T-cell (primary cell): ENCODE data around the gene CENPX. TPM values are rescaled to one million over a fixed set of nuclear protein-coding genes. Genes with fewer than 3 reads are reported as not detected.

Experiments
- ATAC-seq, 4 experiments: fragments of 200-7000 bp in 3 of 4; fragments of 150-1000 bp in 1 of 4; cut with Tn5 transposase; replicated peaks in 1 of 4; 1 replicate in 3 of 4; 2 replicates in 1 of 4; pipeline ENCODE4 v1.10.0; 2021; ENCODE audit warnings: moderate library complexity in 3 of 4, mild to moderate bottlenecking in 2 of 4, moderate number of reproducible peaks in 1 of 4
- CTCF ChIA-PET, 2 donors: fragments of 300-600 bp; sonication (Branson Sonifier 250); formaldehyde crosslinking; loops; one replicate each; lab custom pipeline; 2022; ENCODE audit warnings: antibody characterized with exemption in 2 of 2; lab: Charles Lee
- POLR2A ChIA-PET, 2 donors: fragments of 300-600 bp; sonication (Branson Sonifier 250); formaldehyde crosslinking; loops; one replicate each; lab custom pipeline; 2022; ENCODE audit warnings: antibody characterized with exemption in 2 of 2; lab: Charles Lee
- DNase-seq, 35 experiments: peaks; one replicate each; pipeline versions ENCODE4 v3.0.0 to v3.0.0-alpha.2; 2013 to 2023
- H3K27ac ChIP-seq: one replicate; pipeline ENCODE4 v1.5.1; 2013; ENCODE audit warnings: low read length
- H3K27me3 ChIP-seq, 2 experiments: replicated peaks in 1 of 2; 1 replicate in 1 of 2; 2 replicates in 1 of 2; pipeline versions ENCODE4 v1.6.1 to v1.7.0; 2013; ENCODE audit warnings: low read length in 1 of 2, mixed read lengths in 1 of 2; ENCODE audit not compliant: control insufficient read depth in 2 of 2, insufficient read depth in 2 of 2; ENCODE audit errors: extremely low read depth in 1 of 2
- H3K36me3 ChIP-seq, 2 donors: 1 replicate in 1 of 2; 2 replicates in 1 of 2; pipeline versions ENCODE4 v1.6.1 to v1.7.0; 2013; ENCODE audit warnings: low read length in 1 of 2; ENCODE audit not compliant: control insufficient read depth in 2 of 2, insufficient read depth in 1 of 2; ENCODE audit errors: extremely low read depth in 1 of 2
- H3K4me1 ChIP-seq, 2 experiments: 1 replicate in 1 of 2; 2 replicates in 1 of 2; pipeline versions ENCODE4 v1.6.1 to v1.7.0; 2013; ENCODE audit warnings: low read length in 2 of 2, mixed read lengths in 1 of 2; ENCODE audit not compliant: insufficient read depth in 2 of 2, control insufficient read depth in 1 of 2; ENCODE audit errors: extremely low read depth in 1 of 2
- H3K4me3 ChIP-seq, 2 donors: 1 replicate in 1 of 2; 2 replicates in 1 of 2; pipeline versions ENCODE4 v1.5.1 to v1.7.0; 2013; ENCODE audit warnings: mild to moderate bottlenecking in 2 of 2, low read length in 1 of 2, moderate library complexity in 1 of 2; ENCODE audit not compliant: control insufficient read depth in 1 of 2; ENCODE audit errors: extremely low read depth in 1 of 2
- H3K9me3 ChIP-seq: 2 replicates; pipeline ENCODE4 v1.7.0; 2013
- H3K27ac Mint-ChIP-seq, 2 donors: one replicate each; pipeline ENCODE4 v1.8.0; 2020 to 2021; ENCODE audit warnings: mild to moderate bottlenecking in 2 of 2, mixed read lengths in 2 of 2
- H3K27me3 Mint-ChIP-seq, 2 donors: one replicate each; pipeline ENCODE4 v1.8.0; 2021 to 2022; ENCODE audit warnings: mixed read lengths in 2 of 2
- H3K36me3 Mint-ChIP-seq: one replicate; pipeline ENCODE4 v1.8.0; 2021; ENCODE audit warnings: mixed read lengths
- H3K4me1 Mint-ChIP-seq, 3 donors: one replicate each; pipeline ENCODE4 v1.8.0; 2020 to 2022; ENCODE audit warnings: mixed read lengths in 3 of 3, mild to moderate bottlenecking in 1 of 3
- H3K4me3 Mint-ChIP-seq, 3 donors: one replicate each; pipeline ENCODE4 v1.8.0; 2020 to 2022; ENCODE audit warnings: mild to moderate bottlenecking in 3 of 3, mixed read lengths in 3 of 3, moderate library complexity in 3 of 3
- H3K9me3 Mint-ChIP-seq, 3 donors: one replicate each; pipeline ENCODE4 v1.8.0; 2020 to 2022; ENCODE audit warnings: mixed read lengths in 3 of 3
- WGBS: methylation state at CpG from one replicate; pipeline ENCODE4 v1.1.5; 2013; ENCODE audit warnings: missing lambda C conversion rate; ENCODE audit not compliant: insufficient coverage; 5-methylcytosine and 5-hydroxymethylcytosine counted together
- total RNA-seq, 35 experiments: library from RNA in 6 of 35; stranded (reverse) in 6 of 35; fragments of 120-200 nt in 1 of 35; gene quantifications; one replicate each; pipeline versions ENCODE4 v1.2.1 to v1.2.4 and lab custom pipeline; 2013 to 2026

The CENPX gene
- total RNA-seq: 10 to 100 TPM; 26.7 to 47.8 (median 43.7) TPM
- 24.2 TPM for total RNA-seq (2013)
- 5.4 to 51.9 (median 11.1) reads per million in 29 experiments for total RNA-seq (lab: John Stamatoyannopoulos, UW)

- Mint-ChIP-seq H3K4me3 (peak within 1 kb of the TSS; percentile 72 to 81 (median 80)), H3K27me3 (no peaks in the 10 kb centered on the region), H3K9me3 (no peaks in the 10 kb centered on the region), H3K36me3 (no peaks in the 10 kb centered on the region), H3K27ac (peak within 1 kb of the TSS; percentile 39 to 48), H3K4me1 (peaks cover 14 to 31% (median 19%) of the 10 kb centered on the region in 3 donors)
- WGBS: under 1% methylated on average over 62 of the region's 64 CpGs
- Histone ChIP-seq H3K27ac (peak within 1 kb of the TSS; percentile 4), H3K27me3 (peaks cover 0 to 6% of the 10 kb centered on the region in 2 experiments), H3K9me3 (no peaks in the 10 kb centered on the region), H3K4me1 (peaks cover 12 to 42% of the 10 kb centered on the region in 2 experiments), H3K4me3 (peak within 1 kb of the TSS; percentile 71 to 76), H3K36me3 (peaks cover 0 to 11% of the 10 kb centered on the region in 2 donors)
- DNase-seq (no peak), ATAC-seq (no peak)
- CTCF ChIA-PET: interaction anchor here (0.7 to 4.3 kb wide), 5 partner anchors 15 to 125 kb away, joined by 4 to 26 read pairs (median 9); partner anchors contain the start of gene DCXR (in 1 of the 2)
- POLR2A ChIA-PET: interaction anchor here (0.5 to 0.7 kb wide), 5 partner anchors 15 to 1671 kb away, joined by 3 to 6 read pairs (median 4); no protein-coding TSS in a partner anchor
These were observed at the start of gene CENPX for GRCh38 chr17:82022310-82022980. Gene CENPX (minus strand): TSS chr17:82022878. CDS start chr17:82022861, 17 bp downstream.

DNA sequence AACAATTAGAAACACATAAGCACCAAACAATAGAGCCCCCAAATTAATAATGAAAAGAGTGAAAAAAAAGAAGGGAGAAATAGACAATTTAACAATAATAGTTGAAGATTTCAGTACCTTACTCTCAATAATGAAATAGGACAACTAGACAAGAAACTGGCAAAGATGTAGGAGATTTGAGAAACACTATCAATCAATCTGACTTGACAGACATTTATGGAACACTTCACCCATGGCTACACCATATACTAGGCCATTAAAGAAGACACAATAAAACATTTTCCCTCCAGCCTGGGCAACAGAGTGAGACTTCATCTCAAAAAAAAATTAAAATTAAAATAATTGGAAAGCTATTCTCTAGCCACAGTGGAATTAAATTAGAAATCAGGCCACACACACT, 47.9 kb upstream of the CENPX start:
- Mint-ChIP-seq H3K4me3 (no peak overlapping the region), H3K9me3 (no peaks in the 10 kb centered on the region), H3K36me3 (no peaks in the 10 kb centered on the region), H3K27me3 (no peaks in the 10 kb centered on the region), H3K27ac (no peak overlapping the region), H3K4me1 (peaks cover 8 to 11% (median 11%) of the 10 kb centered on the region in 3 donors)
- Histone ChIP-seq H3K36me3 (no peaks in the 10 kb centered on the region), H3K27ac (no peak overlapping the region), H3K4me3 (no peak overlapping the region), H3K27me3 (no peaks in the 10 kb centered on the region), H3K4me1 (peaks cover 2 to 13% of the 10 kb centered on the region in 2 experiments), H3K9me3 (no peaks in the 10 kb centered on the region)
- CTCF ChIA-PET: no interaction called here
- no peak for ATAC-seq
- no peak for DNase-seq
- POLR2A ChIA-PET: no interaction called here

GRCh38 chr17:82065638-82066303, 43.1 kb upstream of the CENPX start, which contains the start of gene DUS1L:
Gene DUS1L (minus strand): TSS chr17:82065804. CDS start chr17:82065059, 745 bp downstream.
- peak within 1 kb of the TSS; percentile 80 to 83 (median 81) for H3K4me3 Mint-ChIP-seq
- H3K9me3 ChIP-seq: no peaks in the 10 kb centered on the region
- no peaks in the 10 kb centered on the region for H3K36me3 Mint-ChIP-seq
- peaks cover 5 to 24% of the 10 kb centered on the region in 2 donors for H3K36me3 ChIP-seq
- H3K27me3 Mint-ChIP-seq: no peaks in the 10 kb centered on the region
- WGBS: 1% methylated on average over 76 of the region's 88 CpGs
- H3K4me3 ChIP-seq: peak within 1 kb of the TSS; percentile 83 to 86
- ATAC-seq: peak; percentile 86 to 90 (median 87)
- no peaks in the 10 kb centered on the region for H3K27me3 ChIP-seq
- CTCF ChIA-PET: no interaction called here
- H3K27ac ChIP-seq: peak within 1 kb of the TSS; percentile 91
- peaks cover 11 to 19% (median 16%) of the 10 kb centered on the region in 3 donors for H3K4me1 Mint-ChIP-seq
- H3K9me3 Mint-ChIP-seq: no peaks in the 10 kb centered on the region
- peak; percentile 19 to 85 (median 58) for DNase-seq
- peaks cover 9 to 39% of the 10 kb centered on the region in 2 experiments for H3K4me1 ChIP-seq
- H3K27ac Mint-ChIP-seq: peak within 1 kb of the TSS; percentile 92
- POLR2A ChIA-PET: interaction anchor here in 1 of 2 donors (0.6 kb wide), 1 partner anchor 117 kb away, joined by 3 read pairs; no protein-coding TSS in a partner anchor

DNA sequence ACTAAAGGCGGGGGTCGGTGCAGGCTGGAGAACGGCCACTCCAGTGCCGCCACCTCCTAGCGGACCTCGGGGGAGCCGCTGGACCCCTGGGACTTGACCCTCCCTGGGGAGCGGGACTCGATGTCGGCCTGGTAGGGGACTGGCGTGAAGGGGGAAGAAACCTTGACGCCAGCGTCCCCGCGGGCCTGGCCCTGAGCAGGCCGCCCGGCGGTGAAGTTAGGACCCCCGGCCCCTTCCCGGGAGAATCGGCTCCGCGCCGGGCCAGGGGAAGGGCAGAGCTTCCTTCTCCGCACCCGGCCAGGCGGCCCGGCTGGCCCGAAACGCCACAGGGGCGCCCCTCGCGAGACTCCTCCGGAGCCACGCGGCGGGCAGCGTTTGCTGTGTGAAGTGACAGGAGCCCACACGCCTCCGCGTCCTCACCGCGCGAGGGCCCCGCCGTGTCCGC, 42.5 kb upstream of the CENPX start:
- peak in 15 of 35 experiments; percentile 11 to 44 (median 24) for DNase-seq
- POLR2A ChIA-PET: interaction anchor here in 1 of 2 donors (0.6 kb wide), 1 partner anchor 117 kb away, joined by 3 read pairs; no protein-coding TSS in a partner anchor
- Mint-ChIP-seq H3K27ac (no peak overlapping the region), H3K4me1 (peaks cover 6 to 19% (median 16%) of the 10 kb centered on the region in 3 donors), H3K27me3 (no peaks in the 10 kb centered on the region), H3K4me3 (peak overlapping the region; percentile 67 to 81 (median 74)), H3K36me3 (peaks cover 1% of the 10 kb centered on the region), H3K9me3 (no peaks in the 10 kb centered on the region)
- H3K9me3 ChIP-seq: no peaks in the 10 kb centered on the region
- ATAC-seq: peak; percentile 54 to 68 (median 65)
- CTCF ChIA-PET: no interaction called here
- WGBS: 2% methylated on average over 47 of the region's 47 CpGs
- peaks cover 5 to 30% of the 10 kb centered on the region in 2 donors for H3K36me3 ChIP-seq
- H3K4me3 ChIP-seq: peak overlapping the region; percentile 62 to 83
- H3K27ac ChIP-seq: peak overlapping the region; percentile 30
- no peaks in the 10 kb centered on the region for H3K27me3 ChIP-seq
- H3K4me1 ChIP-seq: peaks cover 9 to 39% of the 10 kb centered on the region in 2 experiments

- H3K27me3 Mint-ChIP-seq: no peaks in the 10 kb centered on the region
- Histone ChIP-seq H3K36me3 (peaks cover 5 to 36% of the 10 kb centered on the region in 2 donors), H3K4me1 (peaks cover 9 to 39% of the 10 kb centered on the region in 2 experiments), H3K4me3 (peak overlapping the region; percentile 62 to 83), H3K27ac (peak overlapping the region; percentile 30), H3K9me3 (no peaks in the 10 kb centered on the region), H3K27me3 (no peaks in the 10 kb centered on the region)
- no peaks in the 10 kb centered on the region for H3K9me3 Mint-ChIP-seq
- H3K27ac Mint-ChIP-seq: peak overlapping the region; percentile 52 to 69
- no peak for ATAC-seq
- 47% methylated on average over 35 of the region's 36 CpGs for WGBS
- no peak for DNase-seq
- peak overlapping the region; percentile 67 to 81 (median 74) for H3K4me3 Mint-ChIP-seq
- H3K4me1 Mint-ChIP-seq: peaks cover 5 to 19% (median 16%) of the 10 kb centered on the region in 3 donors
- POLR2A ChIA-PET: interaction anchor here in 1 of 2 donors (0.6 kb wide), 1 partner anchor 34 kb away, joined by 3 read pairs; no protein-coding TSS in a partner anchor
- CTCF ChIA-PET: interaction anchor here in 1 of 2 donors (0.5 kb wide), 1 partner anchor 10 kb away, joined by 5 read pairs; no protein-coding TSS in a partner anchor
- H3K36me3 Mint-ChIP-seq: peaks cover 4% of the 10 kb centered on the region
These were observed 41.9 kb upstream of the CENPX start for GRCh38 chr17:82064433-82065192.
